ENCODE data around the gene LRRC72. TPM values are rescaled to one million over a fixed set of nuclear protein-coding genes. Genes with fewer than 3 reads are reported as not detected.

The LRRC72 gene
- total RNA-seq, 1 donor from 2014 or later: not detected

DNA sequence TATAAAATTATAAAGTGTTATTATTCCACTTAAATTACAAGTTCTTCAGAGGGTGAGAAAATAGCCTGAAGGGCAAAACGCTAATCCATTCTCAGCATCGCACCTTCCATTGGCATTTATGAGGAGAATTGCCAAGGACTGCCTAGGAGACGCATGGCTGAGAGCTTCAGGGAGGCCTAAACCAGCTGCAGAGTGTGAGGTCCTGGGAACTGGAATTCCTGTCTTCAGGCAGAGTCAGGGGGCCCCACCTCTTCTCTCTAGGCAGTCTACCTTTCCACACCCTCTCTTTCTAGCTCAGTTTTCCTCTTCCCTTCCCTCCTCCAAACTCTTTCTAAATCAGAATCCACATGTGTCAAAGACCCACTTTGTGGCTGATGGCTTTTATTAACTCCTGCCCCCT, 35.3 kb downstream of the LRRC72 start:
- no peaks in the 10 kb centered on the region for H3K4me1 Mint-ChIP-seq (ENCODE audit: low read depth, unreplicated experiment)
- no peaks in the 10 kb centered on the region for H3K79me2 ChIP-seq (ENCODE audit: insufficient read depth, low read length)
- H3K27ac ChIP-seq (ENCODE audit: low read depth, low read length): no peak overlapping the region
- no peaks in the 10 kb centered on the region for H4K20me1 ChIP-seq (ENCODE audit: insufficient read depth, low read length)
- H3K9me3 ChIP-seq (ENCODE audit: insufficient read depth, low read depth, low read length): no peaks in the 10 kb centered on the region
- no peaks in the 10 kb centered on the region for H3K36me3 ChIP-seq (ENCODE audit: insufficient read depth, low read length)
- H3K4me2 ChIP-seq (ENCODE audit: low read length): no peak overlapping the region
- no peak overlapping the region for H3K4me3 ChIP-seq (ENCODE audit: insufficient read depth, low read depth, low read length)
- DNase-seq (ENCODE audit: low read depth): no peak
- H3K4me1 ChIP-seq (ENCODE audit: insufficient read depth, low read length): no peaks in the 10 kb centered on the region
- H3K36me3 Mint-ChIP-seq (ENCODE audit: low read depth, unreplicated experiment): no peaks in the 10 kb centered on the region
- H3K9ac ChIP-seq (ENCODE audit: low read length): no peak overlapping the region
- H3K4me3 Mint-ChIP-seq (ENCODE audit: unreplicated experiment): no peak overlapping the region
- H3K9me3 Mint-ChIP-seq (ENCODE audit: unreplicated experiment): no peaks in the 10 kb centered on the region
- FAIRE-seq: no peak
- H3K27me3 Mint-ChIP-seq (ENCODE audit: low read depth, unreplicated experiment): no peaks in the 10 kb centered on the region
- H2AFZ ChIP-seq (ENCODE audit: low read depth, low read length): no peak overlapping the region
- TF ChIP-seq EZH2 (IDR thresholded peaks at IDR 0.05; ENCODE audit: insufficient read depth, low read length): no peak
- TF ChIP-seq, protein P1, sequence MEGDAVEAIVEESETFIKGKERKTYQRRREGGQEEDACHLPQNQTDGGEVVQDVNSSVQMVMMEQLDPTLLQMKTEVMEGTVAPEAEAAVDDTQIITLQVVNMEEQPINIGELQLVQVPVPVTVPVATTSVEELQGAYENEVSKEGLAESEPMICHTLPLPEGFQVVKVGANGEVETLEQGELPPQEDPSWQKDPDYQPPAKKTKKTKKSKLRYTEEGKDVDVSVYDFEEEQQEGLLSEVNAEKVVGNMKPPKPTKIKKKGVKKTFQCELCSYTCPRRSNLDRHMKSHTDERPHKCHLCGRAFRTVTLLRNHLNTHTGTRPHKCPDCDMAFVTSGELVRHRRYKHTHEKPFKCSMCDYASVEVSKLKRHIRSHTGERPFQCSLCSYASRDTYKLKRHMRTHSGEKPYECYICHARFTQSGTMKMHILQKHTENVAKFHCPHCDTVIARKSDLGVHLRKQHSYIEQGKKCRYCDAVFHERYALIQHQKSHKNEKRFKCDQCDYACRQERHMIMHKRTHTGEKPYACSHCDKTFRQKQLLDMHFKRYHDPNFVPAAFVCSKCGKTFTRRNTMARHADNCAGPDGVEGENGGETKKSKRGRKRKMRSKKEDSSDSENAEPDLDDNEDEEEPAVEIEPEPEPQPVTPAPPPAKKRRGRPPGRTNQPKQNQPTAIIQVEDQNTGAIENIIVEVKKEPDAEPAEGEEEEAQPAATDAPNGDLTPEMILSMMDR (IDR thresholded peaks at IDR 0.05; ENCODE audit: insufficient read depth, low read depth, low read length): no peak
- no peak overlapping the region for H3K27ac Mint-ChIP-seq (ENCODE audit: unreplicated experiment)
- H3K27me3 ChIP-seq (ENCODE audit: insufficient read depth, low read length): no peaks in the 10 kb centered on the region

- Histone ChIP-seq H2AFZ (ENCODE audit: low read depth, low read length) (no peak overlapping the region), H3K4me3 (ENCODE audit: insufficient read depth, low read depth, low read length) (no peak overlapping the region), H3K4me1 (ENCODE audit: insufficient read depth, low read length) (no peaks in the 10 kb centered on the region), H3K79me2 (ENCODE audit: insufficient read depth, low read length) (no peaks in the 10 kb centered on the region), H3K9me3 (ENCODE audit: insufficient read depth, low read depth, low read length) (no peaks in the 10 kb centered on the region), H3K4me2 (ENCODE audit: low read length) (no peak overlapping the region), H3K27ac (ENCODE audit: low read depth, low read length) (no peak overlapping the region), H3K36me3 (ENCODE audit: insufficient read depth, low read length) (no peaks in the 10 kb centered on the region), H3K27me3 (ENCODE audit: insufficient read depth, low read length) (no peaks in the 10 kb centered on the region), H3K9ac (ENCODE audit: low read length) (no peak overlapping the region), H4K20me1 (ENCODE audit: insufficient read depth, low read length) (no peaks in the 10 kb centered on the region)
- Mint-ChIP-seq H3K9me3 (ENCODE audit: unreplicated experiment) (no peaks in the 10 kb centered on the region), H3K27ac (ENCODE audit: unreplicated experiment) (no peak overlapping the region), H3K4me1 (ENCODE audit: low read depth, unreplicated experiment) (no peaks in the 10 kb centered on the region), H3K27me3 (ENCODE audit: low read depth, unreplicated experiment) (no peaks in the 10 kb centered on the region), H3K36me3 (ENCODE audit: low read depth, unreplicated experiment) (no peaks in the 10 kb centered on the region), H3K4me3 (ENCODE audit: unreplicated experiment) (no peak overlapping the region)
- FAIRE-seq (no peak), DNase-seq (ENCODE audit: low read depth) (no peak)
- TF ChIP-seq, protein P1 (IDR thresholded peaks at IDR 0.05; ENCODE audit: insufficient read depth, low read depth, low read length): no peak
Measured at GRCh38 chr7:16562456-16563220, 36.0 kb downstream of the LRRC72 start.

DNA sequence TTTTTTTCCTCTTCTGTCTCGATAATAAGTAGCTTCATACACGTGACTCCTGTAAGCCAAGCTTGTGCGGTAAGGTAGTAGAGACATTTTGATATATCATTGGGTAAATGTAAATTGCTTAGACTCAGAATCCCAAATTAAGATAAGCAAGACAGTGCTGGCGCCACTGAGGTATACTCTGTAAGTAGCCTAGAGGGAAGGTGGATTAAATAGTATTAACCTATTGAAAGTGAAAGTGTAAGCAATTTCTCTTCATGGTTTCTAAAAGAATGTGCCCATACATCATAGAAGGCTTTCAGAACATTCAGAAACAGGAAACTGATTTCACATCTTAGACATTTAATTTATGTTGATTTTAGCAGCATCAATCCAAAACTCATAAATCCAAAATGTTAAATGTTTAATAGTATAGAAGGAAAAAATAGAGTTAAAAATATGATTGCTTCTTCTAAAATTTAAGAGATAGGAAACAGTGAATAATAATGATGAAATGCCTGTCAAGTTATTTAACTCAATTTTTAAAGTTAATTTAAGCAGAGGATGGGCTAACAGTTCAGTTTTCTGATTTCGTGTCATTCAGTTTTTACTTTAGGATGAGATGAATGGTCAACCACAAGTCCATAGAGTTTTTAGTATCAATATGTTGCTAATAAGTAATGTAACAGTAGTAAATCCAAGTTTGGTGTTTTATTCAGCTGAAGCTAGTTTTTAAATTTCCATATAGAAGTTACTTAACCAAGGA, 36.8 kb downstream of the LRRC72 start:
- H3K27ac Mint-ChIP-seq (ENCODE audit: unreplicated experiment): no peak overlapping the region
- no peak overlapping the region for H3K9ac ChIP-seq (ENCODE audit: low read length)
- H3K36me3 ChIP-seq (ENCODE audit: insufficient read depth, low read length): no peaks in the 10 kb centered on the region
- no peaks in the 10 kb centered on the region for H3K36me3 Mint-ChIP-seq (ENCODE audit: low read depth, unreplicated experiment)
- H3K79me2 ChIP-seq (ENCODE audit: insufficient read depth, low read length): no peaks in the 10 kb centered on the region
- H3K4me3 Mint-ChIP-seq (ENCODE audit: unreplicated experiment): no peak overlapping the region
- H3K4me1 ChIP-seq (ENCODE audit: insufficient read depth, low read length): no peaks in the 10 kb centered on the region
- no peak overlapping the region for H3K4me2 ChIP-seq (ENCODE audit: low read length)
- no peak overlapping the region for H3K27ac ChIP-seq (ENCODE audit: low read depth, low read length)
- TF ChIP-seq, protein P1 (IDR thresholded peaks at IDR 0.05; ENCODE audit: insufficient read depth, low read depth, low read length): no peak
- no peak for TF ChIP-seq EZH2 (IDR thresholded peaks at IDR 0.05; ENCODE audit: insufficient read depth, low read length)
- no peaks in the 10 kb centered on the region for H4K20me1 ChIP-seq (ENCODE audit: insufficient read depth, low read length)
- DNase-seq (ENCODE audit: low read depth) (no peak), FAIRE-seq (no peak)
- no peak overlapping the region for H2AFZ ChIP-seq (ENCODE audit: low read depth, low read length)
- H3K27me3 ChIP-seq (ENCODE audit: insufficient read depth, low read length): no peaks in the 10 kb centered on the region
- H3K4me3 ChIP-seq (ENCODE audit: insufficient read depth, low read depth, low read length): no peak overlapping the region
- H3K9me3 ChIP-seq (ENCODE audit: insufficient read depth, low read depth, low read length): no peaks in the 10 kb centered on the region
- no peaks in the 10 kb centered on the region for H3K27me3 Mint-ChIP-seq (ENCODE audit: low read depth, unreplicated experiment)
- no peaks in the 10 kb centered on the region for H3K9me3 Mint-ChIP-seq (ENCODE audit: unreplicated experiment)
- no peaks in the 10 kb centered on the region for H3K4me1 Mint-ChIP-seq (ENCODE audit: low read depth, unreplicated experiment)

Data from astrocyte (in vitro differentiated cells and primary cell).